IPS-18c (cell line): ENCODE measurements around the gene SNX27.
A peak's percentile ranks its signal among the peaks of the same experiment; 100 is the strongest.
"Not testable (repeated sequence)": the region's sequence is repeated elsewhere in the genome, so short reads cannot be mapped to it uniquely, and the experiment has no call there.

Experiments used
- H3K4me3 ChIP-seq: 2 replicates; pipeline ENCODE4 v1.7.0; 2013; ENCODE audit warnings: low read depth, mild to moderate bottlenecking, low read length, moderate library complexity; ENCODE audit not compliant: insufficient read depth
- H3K9me3 ChIP-seq: one replicate; pipeline ENCODE4 v1.6.1; 2013; ENCODE audit warnings: mild to moderate bottlenecking, low read length, moderate library complexity; ENCODE audit not compliant: control insufficient read depth, insufficient read depth

Gene SNX27

DNA sequence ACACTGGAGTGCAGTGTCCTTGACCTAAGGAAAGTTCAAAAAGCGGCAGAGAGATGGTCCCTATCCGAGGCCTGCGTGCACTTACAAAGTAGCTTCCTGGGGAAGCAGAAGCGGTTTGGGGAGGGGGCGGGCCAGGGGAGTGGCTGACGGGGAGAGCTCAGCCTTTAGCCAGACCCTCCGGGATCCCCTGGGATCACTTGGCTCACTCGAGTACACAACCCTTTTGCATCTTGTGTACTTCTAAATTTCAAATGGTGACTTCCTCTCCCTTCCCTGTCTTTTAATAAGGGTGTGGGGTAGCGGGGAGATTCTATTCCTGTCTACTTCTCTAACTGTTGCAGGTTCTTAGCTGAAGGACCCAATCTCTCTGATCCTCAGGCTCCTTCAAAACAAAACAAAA lies 18.1 kb upstream of the SNX27 start:
- peak overlapping the region; percentile 56 for H3K4me3 ChIP-seq
- no peaks in the 10 kb centered on the region for H3K9me3 ChIP-seq

DNA sequence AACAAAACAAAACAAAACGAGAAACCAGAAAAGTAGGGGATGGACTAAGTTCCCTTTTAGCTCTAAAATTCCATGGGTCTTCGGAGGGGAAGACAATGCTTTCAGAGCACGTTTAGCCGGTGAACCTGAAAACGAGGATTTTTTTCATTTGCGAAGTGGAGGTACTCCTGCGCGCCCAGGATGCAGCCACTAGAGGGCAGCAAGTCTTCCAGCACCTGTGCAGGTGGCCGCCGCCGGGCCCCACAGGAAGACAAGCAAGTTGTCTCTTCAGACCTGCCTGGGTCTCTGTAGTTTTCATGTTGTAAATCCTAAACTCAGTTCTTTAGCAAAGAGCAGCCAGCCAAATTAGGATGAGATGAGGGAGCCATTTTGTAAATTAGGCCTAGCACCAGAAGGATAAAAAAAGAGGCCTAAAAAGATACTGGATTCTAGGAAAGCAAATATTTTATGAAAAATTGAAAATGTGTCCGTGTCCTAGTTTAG lies 17.7 kb upstream of the SNX27 start:
- Histone ChIP-seq H3K9me3 (no peaks in the 10 kb centered on the region), H3K4me3 (peak overlapping the region; percentile 56)

- no peaks in the 10 kb centered on the region for H3K9me3 ChIP-seq
- no peak overlapping the region for H3K4me3 ChIP-seq
These were observed 15.5 kb upstream of the SNX27 start for GRCh38 chr1:151596166-151596953.

DNA sequence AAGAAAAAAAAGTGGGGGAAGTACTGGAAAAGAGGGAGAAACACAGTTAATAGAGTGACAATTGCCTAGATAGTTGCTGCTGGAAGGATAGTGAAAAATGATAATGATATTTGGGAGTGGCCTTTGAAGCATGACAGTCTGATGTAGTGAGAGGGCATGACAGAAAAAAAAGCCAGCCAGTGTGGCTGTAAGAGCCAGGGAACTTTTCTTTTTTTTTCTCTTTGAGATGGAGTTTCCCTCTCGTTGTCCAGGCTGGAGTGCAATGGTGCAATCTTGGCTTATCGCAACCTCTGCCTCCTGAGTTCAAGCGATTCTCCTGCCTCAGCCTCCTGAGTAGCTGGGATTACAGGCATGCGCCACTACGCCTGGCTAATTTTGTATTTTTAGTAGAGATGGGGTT lies 9.3 kb upstream of the SNX27 start:
- not testable (repeated sequence) for H3K9me3 ChIP-seq

GRCh38 chr1:151604291-151604690 lies 7.6 kb upstream of the SNX27 start:
- Histone ChIP-seq H3K4me3 (no peak overlapping the region), H3K9me3 (peaks cover 2% of the 10 kb centered on the region)

More for the DNA sequence above, 9.3 kb upstream of the SNX27 start:
- H3K4me3 ChIP-seq = not testable (repeated sequence)

DNA sequence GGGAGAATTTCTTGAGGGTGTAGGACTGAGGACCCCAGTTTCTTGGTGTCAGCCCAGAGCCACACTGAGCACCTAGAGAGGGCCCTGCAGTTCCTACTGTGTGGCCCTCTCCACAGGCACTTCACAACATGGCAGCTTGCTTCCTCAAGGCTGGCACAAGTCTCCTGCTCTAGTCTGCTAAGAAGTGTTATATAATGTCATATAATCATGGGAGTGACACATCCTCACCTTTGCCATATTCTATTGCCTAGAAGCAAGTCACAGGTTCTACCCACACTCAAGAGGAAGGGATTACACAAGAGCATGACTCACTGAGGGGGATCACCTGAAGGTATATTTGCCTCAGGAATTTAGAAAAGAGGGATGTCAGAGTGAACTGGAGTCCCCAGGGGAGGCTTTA lies 5.5 kb upstream of the SNX27 start:
- Histone ChIP-seq H3K9me3 (peaks cover 2% of the 10 kb centered on the region), H3K4me3 (no peak overlapping the region)

- Histone ChIP-seq H3K4me3 (no peak overlapping the region), H3K9me3 (peaks cover 2% of the 10 kb centered on the region)
These were observed 5.0 kb upstream of the SNX27 start for GRCh38 chr1:151606857-151607256.

DNA sequence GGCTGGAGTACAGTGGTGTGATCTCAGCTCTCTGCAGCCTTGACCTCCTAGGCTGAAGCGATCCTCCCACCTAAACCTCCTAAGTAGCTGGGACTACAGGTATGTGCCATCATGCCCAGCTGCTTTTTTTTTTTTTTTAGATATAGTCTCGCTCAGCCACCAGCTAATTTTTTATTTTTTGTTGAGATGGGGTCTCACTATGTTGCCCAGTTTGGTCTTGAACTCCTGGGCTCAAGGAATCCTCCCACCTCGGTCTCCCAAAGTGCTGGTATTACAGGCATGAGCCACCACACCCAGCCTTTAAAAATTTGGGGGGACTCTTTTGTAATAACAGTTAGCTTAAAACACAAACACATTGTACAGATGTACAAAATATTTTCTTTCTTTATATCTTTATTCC lies 1.7 kb upstream of the SNX27 start:
- peaks cover 4% of the 10 kb centered on the region for H3K9me3 ChIP-seq
- H3K4me3 ChIP-seq = no peak overlapping the region

DNA sequence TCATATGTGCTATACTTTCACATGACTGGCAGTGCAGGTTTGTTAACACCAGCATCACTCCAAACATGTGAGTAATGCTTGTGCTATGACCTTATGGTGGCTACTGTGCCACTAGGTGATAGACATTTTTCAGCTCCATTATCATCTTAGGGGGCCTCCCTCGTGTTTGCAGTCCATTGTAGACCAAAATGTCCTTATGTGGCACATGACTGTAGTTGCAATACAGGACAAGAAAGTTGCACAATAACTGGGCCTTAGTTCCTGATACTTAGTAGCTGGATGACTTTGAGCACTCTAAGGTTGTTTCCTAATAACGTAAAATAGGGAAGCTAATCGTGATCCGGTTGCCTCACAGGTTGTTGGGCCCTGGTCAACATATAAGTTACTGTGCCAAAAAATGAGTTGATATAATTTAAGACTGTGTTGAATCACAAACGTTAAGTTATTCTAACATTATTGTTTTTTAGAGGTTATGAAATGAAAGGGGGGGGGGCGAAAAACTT lies 511 bp upstream of the SNX27 start:
- H3K4me3 ChIP-seq = no peak overlapping the region
- H3K9me3 ChIP-seq = peaks cover 4% of the 10 kb centered on the region

DNA sequence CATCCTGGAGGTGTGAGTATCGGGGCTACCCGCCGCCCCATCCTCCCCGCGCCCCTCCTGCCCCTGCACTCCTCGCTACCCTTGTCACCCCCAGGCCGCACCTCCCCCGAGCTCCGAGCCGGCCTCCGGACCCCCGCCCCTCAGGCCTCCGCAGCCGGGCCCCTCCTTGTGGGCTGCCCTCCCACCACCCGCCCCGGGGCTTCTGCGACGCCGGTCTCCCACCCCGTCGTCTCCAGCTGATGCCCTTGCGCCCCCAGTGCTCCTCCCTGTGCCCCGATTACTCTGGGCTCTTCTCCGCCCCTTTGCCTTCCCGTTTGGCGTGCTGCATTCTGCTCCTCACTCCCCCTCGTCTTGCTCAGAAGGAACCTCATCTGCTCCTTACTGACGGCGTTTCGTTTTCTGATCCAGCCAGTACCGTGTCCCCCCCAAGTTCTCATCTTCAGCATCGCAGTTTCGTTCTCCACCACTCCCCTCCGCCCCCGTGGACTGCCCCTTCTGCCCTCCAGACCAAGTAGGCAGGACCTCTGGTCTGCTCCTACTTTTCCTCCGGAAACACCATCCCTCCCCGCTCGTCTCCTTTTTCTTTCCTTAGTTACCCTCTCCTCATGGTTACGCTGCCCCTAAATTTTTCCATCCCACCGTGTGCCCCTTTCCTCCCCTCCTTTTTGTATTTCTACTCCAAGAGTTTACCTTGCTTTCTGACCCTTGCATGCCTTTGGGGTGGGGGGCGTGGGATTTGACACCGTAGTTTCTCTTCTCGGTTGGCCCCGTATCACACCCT lies 841 bp downstream of the SNX27 start:
- Histone ChIP-seq H3K9me3 (peaks cover 2% of the 10 kb centered on the region), H3K4me3 (peak overlapping the region; percentile 84)

GRCh38 chr1:151613282-151613780 lies 1.5 kb downstream of the SNX27 start:
- peak overlapping the region; percentile 84 for H3K4me3 ChIP-seq
- H3K9me3 ChIP-seq = peaks cover 2% of the 10 kb centered on the region

DNA sequence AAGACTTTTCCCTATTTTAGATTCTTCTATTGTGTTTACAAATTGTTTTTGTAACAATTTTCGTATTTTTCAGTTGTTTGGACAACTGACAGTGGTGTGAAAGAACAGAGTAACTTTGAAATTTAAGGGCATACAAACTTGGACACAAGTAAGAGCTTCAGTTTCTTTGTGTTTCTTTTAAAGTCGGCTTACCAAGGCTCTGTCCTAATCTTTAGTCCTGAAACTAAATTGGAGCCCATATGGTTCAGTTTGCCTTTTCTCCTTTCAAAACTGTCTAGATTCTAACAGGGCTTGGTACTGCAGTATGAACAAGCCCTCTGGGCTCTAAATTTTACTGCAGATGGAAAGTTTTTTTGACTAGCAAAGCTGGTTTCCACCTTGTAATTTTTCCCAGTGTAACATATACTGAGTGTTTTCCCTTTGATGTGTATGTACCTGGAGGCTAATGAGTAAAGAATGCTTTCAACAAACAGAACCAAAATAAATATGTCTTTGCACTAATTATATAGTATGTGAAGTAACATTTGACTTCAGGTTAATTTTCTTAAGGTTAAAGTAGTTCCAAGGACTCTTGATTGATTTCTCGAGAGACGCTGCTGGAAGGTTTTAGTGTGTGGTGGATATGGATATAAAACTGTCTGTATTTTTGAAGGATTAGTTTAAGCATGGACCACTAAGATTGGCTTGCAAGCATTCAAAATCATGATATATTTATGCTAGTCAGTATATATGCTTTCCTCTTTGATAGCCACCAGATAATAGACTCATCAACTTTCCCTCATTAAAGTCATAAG lies 4.1 kb downstream of the SNX27 start:
- no peak overlapping the region for H3K4me3 ChIP-seq
- H3K9me3 ChIP-seq = peaks cover 2% of the 10 kb centered on the region

GRCh38 chr1:151616505-151616849 lies 4.6 kb downstream of the SNX27 start:
- no peak overlapping the region for H3K4me3 ChIP-seq

GRCh38 chr1:151618003-151618402 lies 6.2 kb downstream of the SNX27 start:
- H3K4me3 ChIP-seq = no peak overlapping the region
- peaks cover 2% of the 10 kb centered on the region for H3K9me3 ChIP-seq

More at GRCh38 chr1:151616505-151616849, 4.6 kb downstream of the SNX27 start:
- H3K9me3 ChIP-seq = peaks cover 2% of the 10 kb centered on the region

DNA sequence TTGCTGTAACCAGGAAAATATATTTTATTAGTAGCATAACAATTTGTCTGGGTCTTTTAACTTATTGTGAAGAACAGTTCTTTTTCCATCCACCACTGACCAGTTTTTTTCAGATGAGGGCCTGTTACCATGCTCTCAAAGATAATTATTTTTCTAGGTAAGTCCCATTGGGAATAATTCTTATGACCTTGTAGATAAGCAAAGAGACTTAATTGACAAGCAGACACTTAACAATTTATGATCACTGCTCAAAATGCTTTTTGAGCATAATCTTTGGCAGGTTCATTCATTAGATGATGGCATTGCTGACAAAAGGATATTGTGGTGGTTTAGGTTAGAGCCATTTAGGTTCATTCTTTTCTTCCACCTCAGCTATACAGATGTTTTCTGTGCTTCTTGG lies 6.6 kb downstream of the SNX27 start:
- H3K9me3 ChIP-seq = peaks cover under 1% of the 10 kb centered on the region
- H3K4me3 ChIP-seq = no peak overlapping the region

GRCh38 chr1:151618996-151619395 lies 7.1 kb downstream of the SNX27 start:
- H3K4me3 ChIP-seq, H3K9me3 ChIP-seq: not testable (repeated sequence)

DNA sequence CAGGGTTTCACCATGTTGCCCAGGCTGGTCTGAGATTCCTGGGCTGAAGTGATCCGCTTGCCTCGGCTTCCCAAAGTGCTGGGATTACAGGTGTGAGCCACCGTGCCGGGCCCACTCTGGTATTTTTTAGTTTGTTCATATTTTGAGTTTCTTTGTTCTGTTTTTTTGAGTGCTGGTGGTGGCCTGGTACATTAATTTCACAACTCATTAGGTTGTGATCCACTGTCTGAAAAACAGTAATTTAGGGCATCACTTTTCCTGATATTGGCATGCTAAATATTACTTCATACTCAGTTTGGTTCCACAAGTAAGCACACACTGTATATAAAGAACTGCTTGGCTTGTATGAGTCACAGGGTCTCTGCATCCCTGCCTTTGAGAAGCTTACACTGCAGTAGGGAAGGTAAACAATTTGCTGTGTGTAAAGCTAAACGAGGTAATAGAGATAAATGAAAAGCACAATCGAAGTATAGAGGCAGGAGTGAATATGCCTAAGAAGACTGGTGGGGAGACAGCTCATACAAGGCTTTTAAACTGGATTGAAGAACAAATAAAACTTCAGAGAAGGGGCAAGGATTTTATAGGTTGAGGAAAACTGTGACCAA lies 7.7 kb downstream of the SNX27 start:
- Histone ChIP-seq H3K9me3 (no peaks in the 10 kb centered on the region), H3K4me3 (no peak overlapping the region)
